HepG2 (cell line): Measurements from ENCODE around the gene SRCIN1. TPM values are rescaled to one million over a fixed set of nuclear protein-coding genes. Genes with fewer than 3 reads are reported as not detected.

Experiments
- ATAC-seq: fragments of 200-7000 bp; cut with Tn5 transposase; 3 replicates; pipeline ENCODE4 v1.9.1; 2020; ENCODE audit warnings: mild to moderate bottlenecking, moderate library complexity
- BruUV-seq: library from RNA; stranded (reverse); fragments of 400-500 nt; replicated peaks from 2 replicates; lab custom pipeline; 2021; lab: Mats Ljungman, UMichigan
- CTCF ChIA-PET: fragments of 300-600 bp; formaldehyde crosslinking; extraction: SDS; loops from one replicate; lab custom pipeline; 2021; ENCODE audit warnings: low total read pairs, inconsistent platforms, low intra/inter-chr PET ratio; lab: Yijun Ruan, JAX
- POLR2A ChIA-PET: fragments of 350-600 bp; sonication (Branson Sonifier 250); formaldehyde crosslinking; loops from one replicate; lab custom pipeline; 2020; ENCODE audit warnings: antibody characterized with exemption, inconsistent platforms; lab: Yijun Ruan, JAX
- DNase-seq: peaks from one replicate; pipeline ENCODE4 v3.0.0-alpha.2; 2015; ENCODE audit warnings: low spot score
- FAIRE-seq: peaks from 3 replicates; lab custom pipeline; 2011; peaks lifted over from hg19 to GRCh38; lab: Jason Lieb, UNC
- H2AFZ ChIP-seq: one replicate; pipeline ENCODE4 v1.6.1; 2011; ENCODE audit warnings: low read length, inconsistent platforms
- H3K27ac ChIP-seq: fragments of 300-600 bp; 3 replicates; pipeline ENCODE4 v1.8.0; 2011; ENCODE audit warnings: mixed run types, mild to moderate bottlenecking, mixed read lengths, low read length, inconsistent platforms; ENCODE audit not compliant: insufficient read depth; ENCODE audit errors: extremely low read length
- H3K27me3 ChIP-seq, 2 experiments: fragments of 200-600 bp in 1 of 2; 2 replicates in 1 of 2; 3 replicates in 1 of 2; pipeline versions ENCODE4 v1.6.0 to v1.8.0; 2011; ENCODE audit warnings: low read length in 2 of 2, mild to moderate bottlenecking in 2 of 2, moderate library complexity in 2 of 2, inconsistent platforms in 1 of 2; ENCODE audit not compliant: insufficient read depth in 2 of 2, control insufficient read depth in 1 of 2
- H3K36me3 ChIP-seq, 2 experiments: fragments of 200-600 bp in 1 of 2; replicated peaks in 1 of 2; 2 replicates in 1 of 2; 3 replicates in 1 of 2; pipeline versions ENCODE4 v1.5.1 to v1.8.0; 2011; ENCODE audit warnings: low read length in 2 of 2, inconsistent platforms in 1 of 2; ENCODE audit not compliant: insufficient read depth in 2 of 2, control insufficient read depth in 1 of 2
- H3K4me1 ChIP-seq: 2 replicates; pipeline ENCODE4 v1.5.1; 2012; ENCODE audit warnings: low read length, inconsistent platforms; ENCODE audit not compliant: insufficient read depth
- H3K4me2 ChIP-seq: 2 replicates; pipeline ENCODE4 v1.6.0; 2011; ENCODE audit warnings: low read depth, low read length, inconsistent platforms
- H3K4me3 ChIP-seq, 3 experiments: fragments of 200-600 bp in 1 of 3; sonication (generic), shearing (Covaris generic) in 1 of 3; replicated peaks in 1 of 3; 2 replicates each; pipeline ENCODE4 v1.5.1; 2011 to 2016; ENCODE audit warnings: low read length in 3 of 3, inconsistent platforms in 2 of 3, low read depth in 2 of 3, mild to moderate bottlenecking in 2 of 3, control low read depth in 1 of 3, mixed read lengths in 1 of 3; ENCODE audit not compliant: insufficient read depth in 1 of 3
- H3K79me2 ChIP-seq: one replicate; pipeline ENCODE4 v1.6.1; 2011; ENCODE audit warnings: low read length, inconsistent platforms; ENCODE audit not compliant: insufficient read depth
- H3K9ac ChIP-seq: 2 replicates; pipeline ENCODE4 v1.6.0; 2011; ENCODE audit warnings: mild to moderate bottlenecking, low read depth, low read length, inconsistent platforms; ENCODE audit not compliant: insufficient read depth
- H3K9me3 ChIP-seq: 2 replicates; pipeline ENCODE4 v1.5.1; 2012; ENCODE audit warnings: mild to moderate bottlenecking, low read length
- H4K20me1 ChIP-seq: 2 replicates; pipeline ENCODE4 v1.6.0; 2011; ENCODE audit warnings: inconsistent platforms, mild to moderate bottlenecking, low read length, moderate library complexity; ENCODE audit not compliant: insufficient read depth
- ZFP37 ChIP-seq: sonication (generic); formaldehyde crosslinking; IDR thresholded peaks from 2 replicates; pipeline ENCODE4 v1.4.0; 2020; ENCODE audit warnings: missing genetic modification reagents, borderline replicate concordance
- ZNF343 ChIP-seq: sonication (generic); formaldehyde crosslinking; IDR thresholded peaks from 2 replicates; pipeline ENCODE4 v1.4.0; 2020; ENCODE audit warnings: mild to moderate bottlenecking, missing genetic modification reagents
- WGBS: methylation state at CpG from one replicate; pipeline ENCODE4 v1.1.6; 2017; ENCODE audit warnings: low lambda C conversion rate; 5-methylcytosine and 5-hydroxymethylcytosine counted together
- in situ Hi-C: cut with HindIII; loops from 2 replicates; pipeline ENCODE4 v1.10.0; 2017; ENCODE audit warnings: low pct_unique_long_range_greater_than_20kb; ENCODE audit not compliant: extremely low pct_ligation_motif_present
- intact Hi-C: fragments of 100-400 bp; cut with micrococcal nuclease; formaldehyde crosslinking; loops from one replicate; pipeline ENCODE4 v1.10.0; 2022; ENCODE audit not compliant: unreplicated experiment
- polyA plus RNA-seq, 8 experiments: library from polyadenylated mRNA; depleted of rRNA in 3 of 8; stranded (reverse) in 7 of 8; unstranded in 1 of 8; fragments of >200 nt; fragmentation: Illumina TruSeq in 4 of 8; extraction: Trizol in 4 of 8; gene quantifications; 2 replicates each; pipeline versions ENCODE4 v1.2.1 to v1.2.3, GENCODE V29; 2011 to 2016; ENCODE audit warnings: low read depth in 4 of 8, missing spikeins in 1 of 8, mixed read lengths in 1 of 8; ENCODE audit not compliant: insufficient read depth in 1 of 8
- total RNA-seq, 5 experiments: library from RNA; depleted of rRNA; stranded (reverse); fragments of >200 nt; fragmentation: Illumina TruSeq; extraction: Trizol; gene quantifications; 2 replicates each; pipeline ENCODE4 v1.2.3, GENCODE V29; 2016; ENCODE audit warnings: low read depth in 1 of 5
- TF ChIP-seq, protein P1 (sequence below): sonication (generic); formaldehyde crosslinking; IDR thresholded peaks from 2 replicates; pipeline ENCODE4 v1.5.0; 2020; ENCODE audit warnings: mild to moderate bottlenecking, missing genetic modification reagents
- TF ChIP-seq, protein P2 (sequence below): sonication (generic); formaldehyde crosslinking; IDR thresholded peaks from 2 replicates; pipeline ENCODE4 v1.9.0; 2022; ENCODE audit warnings: low read depth, missing genetic modification reagents

SRCIN1 gene
- total and polyA plus RNA-seq, 2 of the 13 experiments (the other 11 are each of a cell fraction or from before 2014, with no cell fraction given), result 1.2 to 9.6 TPM

GRCh38 chr17:38546396-38546795 is 59.4 kb downstream of the SRCIN1 start:
- Histone ChIP-seq H3K36me3 (no peaks in the 10 kb centered on the region), H3K27ac (no peak overlapping the region), H3K4me3 (no peak overlapping the region), H3K4me2 (no peak overlapping the region), H3K4me1 (peaks cover 16% of the 10 kb centered on the region), H3K79me2 (no peaks in the 10 kb centered on the region), H4K20me1 (0 out of 2 replicates have a peak, but pooled peaks cover 4% of the 10 kb centered on the region), H2AFZ (no peak overlapping the region), H3K9ac (no peak overlapping the region), H3K9me3 (no peaks in the 10 kb centered on the region), H3K27me3 (peaks cover 4 to 33% of the 10 kb centered on the region in 2 experiments; a peak in 4 of 5 replicates)
- no peak for TF ChIP-seq ZFP37 (CRISPR knock-in tag)
- TF ChIP-seq ZNF343, result no peak
- TF ChIP-seq, protein P1, sequence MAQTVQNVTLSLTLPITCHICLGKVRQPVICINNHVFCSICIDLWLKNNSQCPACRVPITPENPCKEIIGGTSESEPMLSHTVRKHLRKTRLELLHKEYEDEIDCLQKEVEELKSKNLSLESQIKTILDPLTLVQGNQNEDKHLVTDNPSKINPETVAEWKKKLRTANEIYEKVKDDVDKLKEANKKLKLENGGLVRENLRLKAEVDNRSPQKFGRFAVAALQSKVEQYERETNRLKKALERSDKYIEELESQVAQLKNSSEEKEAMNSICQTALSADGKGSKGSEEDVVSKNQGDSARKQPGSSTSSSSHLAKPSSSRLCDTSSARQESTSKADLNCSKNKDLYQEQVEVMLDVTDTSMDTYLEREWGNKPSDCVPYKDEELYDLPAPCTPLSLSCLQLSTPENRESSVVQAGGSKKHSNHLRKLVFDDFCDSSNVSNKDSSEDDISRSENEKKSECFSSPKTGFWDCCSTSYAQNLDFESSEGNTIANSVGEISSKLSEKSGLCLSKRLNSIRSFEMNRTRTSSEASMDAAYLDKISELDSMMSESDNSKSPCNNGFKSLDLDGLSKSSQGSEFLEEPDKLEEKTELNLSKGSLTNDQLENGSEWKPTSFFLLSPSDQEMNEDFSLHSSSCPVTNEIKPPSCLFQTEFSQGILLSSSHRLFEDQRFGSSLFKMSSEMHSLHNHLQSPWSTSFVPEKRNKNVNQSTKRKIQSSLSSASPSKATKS (CRISPR knock-in tag), result no peak
- TF ChIP-seq, protein P2, sequence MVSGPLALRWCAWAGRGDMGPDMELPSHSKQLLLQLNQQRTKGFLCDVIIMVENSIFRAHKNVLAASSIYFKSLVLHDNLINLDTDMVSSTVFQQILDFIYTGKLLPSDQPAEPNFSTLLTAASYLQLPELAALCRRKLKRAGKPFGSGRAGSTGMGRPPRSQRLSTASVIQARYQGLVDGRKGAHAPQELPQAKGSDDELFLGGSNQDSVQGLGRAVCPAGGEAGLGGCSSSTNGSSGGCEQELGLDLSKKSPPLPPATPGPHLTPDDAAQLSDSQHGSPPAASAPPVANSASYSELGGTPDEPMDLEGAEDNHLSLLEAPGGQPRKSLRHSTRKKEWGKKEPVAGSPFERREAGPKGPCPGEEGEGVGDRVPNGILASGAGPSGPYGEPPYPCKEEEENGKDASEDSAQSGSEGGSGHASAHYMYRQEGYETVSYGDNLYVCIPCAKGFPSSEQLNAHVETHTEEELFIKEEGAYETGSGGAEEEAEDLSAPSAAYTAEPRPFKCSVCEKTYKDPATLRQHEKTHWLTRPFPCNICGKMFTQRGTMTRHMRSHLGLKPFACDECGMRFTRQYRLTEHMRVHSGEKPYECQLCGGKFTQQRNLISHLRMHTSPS (CRISPR knock-in tag), result 0 out of 2 replicates have a peak, but pooled peaks have one; percentile 22
- FAIRE-seq (no peak), DNase-seq (no peak), ATAC-seq (no peak; the same call in 2 of the 3 replicates)
- no TSS peak for BruUV-seq
- 63% methylated on average over 5 of the region's 11 CpGs for WGBS
- in situ Hi-C loops (no loop called here), intact Hi-C loops (no loop called here)
- POLR2A ChIA-PET, result interaction anchor here (1.7 kb wide), 1 partner anchor 12 kb away, joined by 5 read pairs; no protein-coding TSS in a partner anchor
- CTCF ChIA-PET, result no interaction called here
